ENCODE measurements around the gene KLHL14.

Gene KLHL14

GRCh38 chr18:32707147-32707546 is 65.7 kb downstream of the KLHL14 start:
- H3K4me3 ChIP-seq (ENCODE audit: low read length), result no peak overlapping the region
- no peak for TF ChIP-seq CTCF (conservative IDR thresholded peaks at IDR 0.05; ENCODE audit: low read depth, low read length)
- no peak for DNase-seq (ENCODE audit: low read depth)

- no peak overlapping the region for H3K4me3 ChIP-seq (ENCODE audit: low read length)
- DNase-seq (ENCODE audit: low read depth), result no peak
- TF ChIP-seq CTCF (conservative IDR thresholded peaks at IDR 0.05; ENCODE audit: low read depth, low read length), result no peak
Measured at GRCh38 chr18:32701313-32701712, 71.5 kb downstream of the KLHL14 start.

- no peak overlapping the region for H3K4me3 ChIP-seq (ENCODE audit: low read length)
- no peak for DNase-seq (ENCODE audit: low read depth)
- TF ChIP-seq CTCF (conservative IDR thresholded peaks at IDR 0.05; ENCODE audit: low read depth, low read length), result no peak
Measured at GRCh38 chr18:32698153-32698552, 74.7 kb downstream of the KLHL14 start.

GRCh38 chr18:32696376-32696775 is 76.4 kb downstream of the KLHL14 start:
- no peak for DNase-seq (ENCODE audit: low read depth)
- no peak for TF ChIP-seq CTCF (conservative IDR thresholded peaks at IDR 0.05; ENCODE audit: low read depth, low read length)
- H3K4me3 ChIP-seq (ENCODE audit: low read length), result no peak overlapping the region

GRCh38 chr18:32695534-32695933 is 77.3 kb downstream of the KLHL14 start:
- no peak for DNase-seq (ENCODE audit: low read depth)
- TF ChIP-seq CTCF (conservative IDR thresholded peaks at IDR 0.05; ENCODE audit: low read depth, low read length), result no peak
- no peak overlapping the region for H3K4me3 ChIP-seq (ENCODE audit: low read length)

- no peak for TF ChIP-seq CTCF (conservative IDR thresholded peaks at IDR 0.05; ENCODE audit: low read depth, low read length)
- no peak overlapping the region for H3K4me3 ChIP-seq (ENCODE audit: low read length)
- DNase-seq (ENCODE audit: low read depth), result no peak
Measured at GRCh38 chr18:32688821-32689220, 84.0 kb downstream of the KLHL14 start.

- no peak overlapping the region for H3K4me3 ChIP-seq (ENCODE audit: low read length)
- no peak for TF ChIP-seq CTCF (conservative IDR thresholded peaks at IDR 0.05; ENCODE audit: low read depth, low read length)
- no peak for DNase-seq (ENCODE audit: low read depth)
Measured at GRCh38 chr18:32684940-32685339, 87.9 kb downstream of the KLHL14 start.
